H9 (cell line): ENCODE data around the gene AMPH. TPM values are rescaled to one million over a fixed set of nuclear protein-coding genes. Genes with fewer than 3 reads are reported as not detected.

ENCODE experiments used
- DNase-seq: peaks from one replicate; pipeline ENCODE4 v3.0.0-alpha.2; 2017
- H2AFZ ChIP-seq: one replicate; pipeline ENCODE4 v1.6.1; 2013; ENCODE audit warnings: mild to moderate bottlenecking, low read length, control low read depth, moderate library complexity
- H2AK5ac ChIP-seq: 2 replicates; pipeline ENCODE4 v1.6.1; 2013; ENCODE audit warnings: low read length, control low read depth, mixed read lengths; ENCODE audit not compliant: insufficient read length
- H2BK120ac ChIP-seq: one replicate; pipeline ENCODE4 v1.6.1; 2013; ENCODE audit warnings: low read depth, mild to moderate bottlenecking, low read length, control low read depth, inconsistent platforms; ENCODE audit not compliant: poor library complexity, severe bottlenecking
- H2BK12ac ChIP-seq: 2 replicates; pipeline ENCODE4 v1.6.1; 2013; ENCODE audit warnings: low read length, control low read depth, mixed read lengths, low read depth; ENCODE audit not compliant: insufficient read length
- H2BK15ac ChIP-seq: 2 replicates; pipeline ENCODE4 v1.6.1; 2013; ENCODE audit warnings: low read depth, low read length, control low read depth
- H2BK20ac ChIP-seq: one replicate; pipeline ENCODE4 v1.6.1; 2013; ENCODE audit warnings: low read depth, mild to moderate bottlenecking, low read length, control low read depth, inconsistent platforms; ENCODE audit not compliant: poor library complexity, severe bottlenecking
- H2BK5ac ChIP-seq: 2 replicates; pipeline ENCODE4 v1.6.1; 2013; ENCODE audit warnings: low read length, control low read depth, mixed read lengths; ENCODE audit not compliant: insufficient read length
- H3K14ac ChIP-seq: 2 replicates; pipeline ENCODE4 v1.6.1; 2013; ENCODE audit warnings: low read length, control low read depth; ENCODE audit not compliant: insufficient read depth
- H3K18ac ChIP-seq: 2 replicates; pipeline ENCODE4 v1.6.1; 2013; ENCODE audit warnings: low read depth, mild to moderate bottlenecking, mixed read lengths, low read length, control low read depth; ENCODE audit not compliant: insufficient read length
- H3K23ac ChIP-seq: 2 replicates; pipeline ENCODE4 v1.6.1; 2013; ENCODE audit warnings: low read length, control low read depth, mixed read lengths, low read depth; ENCODE audit not compliant: insufficient read length
- H3K23me2 ChIP-seq: 2 replicates; pipeline ENCODE4 v1.6.1; 2013; ENCODE audit warnings: low read depth, mild to moderate bottlenecking, mixed read lengths, low read length, control low read depth; ENCODE audit not compliant: insufficient read length, poor library complexity, severe bottlenecking
- H3K27ac ChIP-seq: 2 replicates; pipeline ENCODE4 v1.5.1; 2013; ENCODE audit warnings: low read length, control low read depth, mixed read lengths, low read depth; ENCODE audit not compliant: insufficient read length
- H3K27me3 ChIP-seq: 2 replicates; pipeline ENCODE4 v1.6.1; 2013; ENCODE audit warnings: low read length, control low read depth, inconsistent platforms; ENCODE audit not compliant: insufficient read depth
- H3K4ac ChIP-seq: 2 replicates; pipeline ENCODE4 v1.6.1; 2013; ENCODE audit warnings: low read depth, mild to moderate bottlenecking, control low read depth, inconsistent platforms, low read length, moderate library complexity
- H3K4me1 ChIP-seq: 2 replicates; pipeline ENCODE4 v1.6.1; 2013; ENCODE audit warnings: low read length, control low read depth, inconsistent platforms; ENCODE audit not compliant: insufficient read depth
- H3K4me2 ChIP-seq: 2 replicates; pipeline ENCODE4 v1.6.1; 2013; ENCODE audit warnings: low read length, control low read depth, mixed read lengths; ENCODE audit not compliant: insufficient read length, insufficient read depth
- H3K56ac ChIP-seq: 2 replicates; pipeline ENCODE4 v1.6.1; 2013; ENCODE audit warnings: low read depth, mild to moderate bottlenecking, mixed read lengths, low read length, control low read depth; ENCODE audit not compliant: insufficient read length
- H3K79me1 ChIP-seq: 2 replicates; pipeline ENCODE4 v1.6.1; 2013; ENCODE audit warnings: low read depth, mild to moderate bottlenecking, moderate library complexity, low read length, control low read depth, inconsistent platforms; ENCODE audit not compliant: insufficient read depth, poor library complexity, severe bottlenecking
- H3K79me2 ChIP-seq: 2 replicates; pipeline ENCODE4 v1.6.1; 2013; ENCODE audit warnings: low read length, control low read depth, inconsistent platforms; ENCODE audit not compliant: insufficient read depth
- H3K9ac ChIP-seq: 2 replicates; pipeline ENCODE4 v1.6.1; 2013; ENCODE audit warnings: low read length, control low read depth, mixed read lengths; ENCODE audit not compliant: insufficient read length; ENCODE audit errors: extremely low read depth
- H3K9me3 ChIP-seq: one replicate; pipeline ENCODE4 v1.6.1; 2013; ENCODE audit warnings: low read depth, low read length, inconsistent platforms; ENCODE audit not compliant: control insufficient read depth
- H3T11ph ChIP-seq: one replicate; pipeline ENCODE4 v1.6.1; 2013; ENCODE audit warnings: mild to moderate bottlenecking, low read length, control low read depth, inconsistent platforms
- H4K20me1 ChIP-seq: one replicate; pipeline ENCODE4 v1.6.1; 2013; ENCODE audit not compliant: control insufficient read depth, insufficient read length, insufficient read depth
- H4K5ac ChIP-seq: 2 replicates; pipeline ENCODE4 v1.6.1; 2013; ENCODE audit warnings: low read depth, mild to moderate bottlenecking, mixed read lengths, low read length, control low read depth; ENCODE audit not compliant: insufficient read length
- H4K8ac ChIP-seq: replicated peaks from 2 replicates; pipeline ENCODE4 v1.6.1; 2013; ENCODE audit warnings: low read length, control low read depth, mixed read lengths, low read depth; ENCODE audit not compliant: insufficient read length
- H4K91ac ChIP-seq: 2 replicates; pipeline ENCODE4 v1.6.1; 2013; ENCODE audit warnings: low read depth, mild to moderate bottlenecking, moderate library complexity, mixed read lengths, low read length, control low read depth; ENCODE audit not compliant: insufficient read length
- H3K27ac Mint-ChIP-seq, 3 experiments: 2 replicates in 2 of 3; 3 replicates in 1 of 3; pipeline ENCODE4 v1.8.0; 2020 to 2021; ENCODE audit warnings: mixed read lengths in 3 of 3, mild to moderate bottlenecking in 1 of 3, moderate library complexity in 1 of 3
- H3K27me3 Mint-ChIP-seq: 2 replicates; pipeline ENCODE4 v1.8.0; 2021; ENCODE audit warnings: low read depth, mild to moderate bottlenecking, moderate library complexity, mixed read lengths
- H3K36me3 Mint-ChIP-seq, 3 experiments: 2 replicates in 2 of 3; 3 replicates in 1 of 3; pipeline ENCODE4 v1.8.0; 2020 to 2021; ENCODE audit warnings: low read depth in 3 of 3, mixed read lengths in 3 of 3; ENCODE audit not compliant: insufficient read depth in 1 of 3
- H3K4me1 Mint-ChIP-seq, 2 experiments: 2 replicates each; pipeline ENCODE4 v1.8.0; 2020; ENCODE audit warnings: mixed read lengths in 2 of 2
- H3K4me3 Mint-ChIP-seq, 2 experiments: 2 replicates in 1 of 2; 3 replicates in 1 of 2; pipeline ENCODE4 v1.8.0; 2020 to 2021; ENCODE audit warnings: mild to moderate bottlenecking in 2 of 2, mixed read lengths in 2 of 2, moderate library complexity in 1 of 2
- H3K9me3 Mint-ChIP-seq, 2 experiments: 2 replicates in 1 of 2; 3 replicates in 1 of 2; pipeline ENCODE4 v1.8.0; 2020; ENCODE audit warnings: mild to moderate bottlenecking in 2 of 2, mixed read lengths in 2 of 2, moderate library complexity in 1 of 2
- CTCF ChIP-seq: fragments of 200-600 bp; sonication (generic); conservative IDR thresholded peaks from 3 replicates; pipeline ENCODE4 v1.8.0; 2021; ENCODE audit warnings: antibody characterized with exemption, mild to moderate bottlenecking
- WGBS: extraction: QIAGEN DNeasy Blood & Tissue Kit; methylation state at CpG from one replicate; pipeline ENCODE4 v1.1.7; 2013; ENCODE audit warnings: missing lambda C conversion rate, low lambda C conversion rate, mixed read lengths; ENCODE audit not compliant: insufficient read length; ENCODE audit errors: extremely low coverage; 5-methylcytosine and 5-hydroxymethylcytosine counted together
- total RNA-seq: library from RNA; stranded (reverse); gene quantifications from 2 replicates; pipeline ENCODE4 v1.2.1, GENCODE V29; 2021

The AMPH gene
- total RNA-seq, 1 experiment from 2014 or later: 4.8 TPM

DNA sequence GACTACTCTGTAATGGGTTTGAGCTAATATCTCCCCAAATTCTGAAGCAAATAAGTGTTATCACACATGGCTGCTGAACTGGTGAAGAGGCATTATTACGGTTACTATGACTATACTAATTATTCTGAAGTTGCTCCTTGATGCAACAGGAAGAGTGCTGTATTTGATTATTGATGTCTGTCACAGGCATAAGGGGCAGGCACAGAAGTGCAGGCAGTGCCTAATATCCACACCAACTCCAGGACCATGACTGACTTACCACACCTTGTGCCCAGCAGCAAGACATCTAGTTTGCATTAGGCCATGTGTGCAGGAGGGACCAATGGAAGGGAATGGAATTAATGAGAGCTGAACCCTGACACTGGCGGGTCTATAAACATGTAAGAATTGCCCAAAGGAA lies 62.7 kb downstream of the AMPH start:
- Histone ChIP-seq H4K20me1 (no peaks in the 10 kb centered on the region), H3K27me3 (no peaks in the 10 kb centered on the region), H2BK5ac (no peak overlapping the region), H4K91ac (no peak overlapping the region), H3K56ac (no peak overlapping the region), H2BK20ac (no peak overlapping the region), H3K4me2 (no peak overlapping the region), H3K14ac (no peak overlapping the region), H3K79me1 (no peaks in the 10 kb centered on the region), H3K23ac (no peak overlapping the region), H3K18ac (no peak overlapping the region), H2AK5ac (no peak overlapping the region), H3K4ac (no peak overlapping the region), H2AFZ (no peak overlapping the region), H3K9ac (no peak overlapping the region), H3K23me2 (no peaks in the 10 kb centered on the region), H3T11ph (no peak overlapping the region), H3K9me3 (no peaks in the 10 kb centered on the region), H3K4me1 (no peaks in the 10 kb centered on the region), H4K8ac (no peak overlapping the region), H4K5ac (no peak overlapping the region), H3K27ac (no peak overlapping the region), H2BK120ac (no peak overlapping the region), H2BK12ac (no peak overlapping the region), H3K79me2 (no peaks in the 10 kb centered on the region), H2BK15ac (no peak overlapping the region)
- no peak overlapping the region for H3K27ac Mint-ChIP-seq
- H3K9me3 Mint-ChIP-seq: peaks cover 0 to 3% of the 10 kb centered on the region in 2 experiments; a peak in 2 of 5 replicates
- H3K27me3 Mint-ChIP-seq: no peaks in the 10 kb centered on the region; the same call in none of the 2 replicates
- 0 out of 4 replicates have a peak, but pooled peaks cover 0 to 3% of the 10 kb centered on the region in 2 experiments for H3K4me1 Mint-ChIP-seq
- TF ChIP-seq CTCF: no peak
- H3K4me3 Mint-ChIP-seq: no peak overlapping the region; a peak in 1 of 5 replicates
- WGBS: no CpG with 5 or more reads among the region's 2 CpGs
- 0 out of 7 replicates have a peak, but pooled peaks cover 0 to 1% (median 0%) of the 10 kb centered on the region in 3 experiments for H3K36me3 Mint-ChIP-seq
- DNase-seq: no peak
